GM18909 (cell line): ENCODE results near the gene NTM.

Source experiments
- ATAC-seq: cut with Tn5 transposase; IDR thresholded peaks from one replicate; pipeline ENCODE4 v1.9.1; 2021; ENCODE audit warnings: mild to moderate bottlenecking; ENCODE audit not compliant: unreplicated experiment, poor library complexity

Gene NTM

DNA sequence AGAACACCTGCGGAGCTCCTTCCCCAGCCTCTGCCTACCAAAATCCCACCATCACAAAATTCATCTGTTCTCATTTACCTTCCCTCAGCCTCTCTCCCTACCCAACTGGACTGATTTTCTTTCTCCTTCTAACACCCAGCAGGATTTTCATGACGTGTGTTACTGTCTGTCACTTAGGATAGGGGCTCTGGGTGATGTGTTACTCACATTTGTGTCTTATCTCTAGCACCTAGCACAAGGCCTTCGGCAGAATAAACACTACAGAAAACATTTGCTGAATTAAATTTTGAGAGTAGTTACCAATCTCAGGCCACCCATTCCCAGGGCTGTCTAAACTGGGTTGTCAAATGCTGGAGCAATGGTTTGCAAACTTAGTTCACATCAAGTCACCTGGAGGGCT is 88.0 kb downstream of the NTM start:
- no peak for ATAC-seq

GRCh38 chr11:131460931-131461330 is 90.5 kb downstream of the NTM start:
- ATAC-seq, result no peak

GRCh38 chr11:131462622-131463021 is 92.2 kb downstream of the NTM start:
- no peak for ATAC-seq

- ATAC-seq, result no peak
Measured at GRCh38 chr11:131463162-131463561, 92.7 kb downstream of the NTM start.

DNA sequence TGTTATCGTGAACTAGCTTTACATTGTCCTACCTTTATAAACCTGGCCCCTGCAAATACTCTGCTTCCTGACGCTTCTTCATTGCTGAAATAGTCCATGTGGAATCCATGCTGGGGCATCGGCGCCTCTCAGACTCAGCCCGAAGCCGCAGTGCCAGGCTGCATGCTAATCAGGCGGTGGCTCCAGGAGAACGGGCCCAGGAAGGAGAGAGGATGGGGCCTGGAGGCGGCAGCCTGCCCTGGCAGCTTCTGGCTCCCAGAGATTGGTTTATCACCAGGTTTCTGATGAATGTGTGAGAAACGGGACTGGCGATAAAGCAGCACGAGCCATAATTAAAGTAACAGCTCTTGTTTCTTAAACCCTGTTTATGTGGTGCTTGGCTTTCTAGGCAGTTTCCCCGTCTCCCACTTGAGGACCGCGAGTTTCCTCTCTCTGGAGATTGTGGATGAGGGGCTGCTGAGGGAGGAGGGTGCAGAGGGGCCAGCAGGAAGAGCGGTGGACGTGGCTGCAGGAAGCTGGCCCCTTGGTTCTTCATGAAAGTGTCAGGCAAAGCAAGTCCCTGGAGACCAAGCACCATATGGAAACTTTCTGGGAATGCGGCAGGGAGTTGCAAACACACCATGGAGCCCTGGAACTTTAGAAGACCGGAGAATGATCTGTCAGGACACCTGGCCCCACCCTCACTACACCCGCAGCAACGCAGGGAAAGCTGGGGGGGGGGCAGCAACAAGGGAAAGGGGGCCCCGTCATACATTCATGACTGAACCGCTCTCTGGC is 93.4 kb downstream of the NTM start:
- no peak for ATAC-seq

DNA sequence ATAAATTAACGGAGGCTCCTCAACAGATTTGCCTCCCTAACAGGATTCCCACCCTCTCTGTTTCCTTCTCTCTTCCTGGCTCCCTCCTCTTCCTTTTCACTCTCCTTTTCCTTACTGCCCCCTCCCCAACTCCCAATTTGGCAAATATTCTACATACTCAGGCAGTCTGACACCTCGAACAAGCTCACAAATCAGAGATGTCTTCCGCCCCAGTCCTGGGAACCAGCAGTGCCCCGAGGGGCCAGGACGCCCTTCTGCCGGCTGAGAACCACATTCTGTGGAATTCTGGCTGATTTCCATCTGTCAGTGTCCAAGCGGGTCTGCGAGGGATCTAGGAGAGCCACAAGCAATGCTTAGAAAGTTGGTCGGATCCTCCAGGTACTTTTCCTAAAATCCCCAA is 94.0 kb downstream of the NTM start:
- no peak for ATAC-seq

DNA sequence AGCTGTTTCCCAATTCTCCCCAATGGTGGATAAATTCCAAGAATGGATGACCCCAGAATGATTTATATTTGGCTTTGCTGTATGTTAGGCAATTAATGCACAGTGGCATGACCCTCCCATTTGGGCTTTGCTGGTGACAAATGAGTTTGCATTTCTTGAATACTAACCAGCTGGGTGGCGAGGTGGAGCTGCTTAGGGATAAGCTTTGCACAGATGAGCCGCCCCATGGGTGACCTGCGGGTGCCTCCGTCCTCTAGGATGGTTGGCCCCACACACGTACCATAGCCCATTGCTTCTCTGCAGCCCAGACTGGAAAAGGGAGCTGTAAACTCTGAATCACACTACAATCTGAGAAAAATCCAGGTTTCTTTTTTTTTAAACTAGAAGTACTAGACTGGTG is 94.6 kb downstream of the NTM start:
- ATAC-seq, result no peak

- no peak for ATAC-seq
Measured at GRCh38 chr11:131465746-131466145, 95.3 kb downstream of the NTM start.

GRCh38 chr11:131467645-131468394 is 97.4 kb downstream of the NTM start:
- ATAC-seq, result no peak

DNA sequence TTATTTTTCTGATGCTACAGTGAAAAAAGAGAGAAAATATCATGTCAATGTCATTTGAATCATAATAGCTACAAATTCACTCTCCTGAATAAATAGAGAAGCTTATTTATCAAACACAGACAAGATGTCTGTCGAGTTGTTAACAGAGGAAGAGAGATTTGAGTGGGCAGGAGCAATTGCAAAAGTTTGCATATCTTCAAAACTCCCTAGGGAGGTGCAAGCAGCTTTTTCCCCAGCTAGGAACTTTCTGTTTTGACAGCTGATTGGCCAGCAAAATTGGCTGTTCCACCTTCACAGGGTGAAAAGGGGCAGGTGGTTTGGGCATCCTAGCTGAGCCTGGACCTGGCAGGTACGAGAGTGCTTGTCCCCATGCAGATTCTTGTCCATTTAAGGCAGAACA is 98.2 kb downstream of the NTM start:
- no peak for ATAC-seq

- ATAC-seq, result no peak
Measured at GRCh38 chr11:131470216-131470925, 100.0 kb downstream of the NTM start.

DNA sequence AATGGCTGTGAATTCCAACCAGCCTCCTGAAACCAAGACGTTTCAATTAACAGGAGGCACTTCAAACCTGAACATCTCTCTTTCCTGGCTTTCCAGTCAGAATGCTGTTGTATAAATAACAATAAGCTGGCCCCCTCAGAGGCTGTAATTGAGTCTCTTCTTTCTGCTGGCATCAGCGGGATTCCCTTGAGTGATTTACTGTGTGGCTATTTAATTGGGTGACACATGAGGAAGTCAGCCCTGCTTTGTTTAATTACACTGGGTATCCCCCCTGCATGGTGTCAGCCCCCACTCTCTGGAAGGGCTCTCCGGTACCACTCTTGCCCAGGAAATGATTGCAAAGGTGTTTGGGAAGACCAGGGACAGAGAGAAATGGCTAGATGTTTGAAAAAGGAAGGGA is 101.6 kb downstream of the NTM start:
- no peak for ATAC-seq

DNA sequence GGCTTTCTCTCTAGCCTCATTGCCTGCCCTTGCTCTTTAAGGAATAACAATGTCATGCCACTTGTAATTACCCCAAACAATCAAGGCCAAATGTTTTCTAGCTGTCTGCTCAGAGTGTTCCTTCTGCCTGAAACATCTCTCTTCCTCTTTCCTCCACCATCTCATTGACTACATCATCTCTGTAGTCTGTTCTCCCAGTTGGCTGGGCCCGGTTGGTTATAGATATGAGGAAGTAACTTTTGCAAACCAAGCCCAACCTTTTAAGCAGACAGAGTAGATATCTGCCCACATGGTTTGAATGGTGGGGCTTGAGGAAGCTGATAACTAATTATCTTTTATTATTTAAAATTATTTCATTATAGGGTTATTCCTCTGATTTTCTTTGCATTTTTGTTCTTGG is 104.5 kb downstream of the NTM start:
- ATAC-seq, result no peak

GRCh38 chr11:131476266-131476665 is 105.9 kb downstream of the NTM start:
- no peak for ATAC-seq

GRCh38 chr11:131478341-131478740 is 107.9 kb downstream of the NTM start:
- no peak for ATAC-seq

- no peak for ATAC-seq
Measured at GRCh38 chr11:131481303-131481702, 110.9 kb downstream of the NTM start.

GRCh38 chr11:131481971-131482370 is 111.6 kb downstream of the NTM start:
- no peak for ATAC-seq

- ATAC-seq, result no peak
Measured at GRCh38 chr11:131483453-131483852, 113.0 kb downstream of the NTM start.

DNA sequence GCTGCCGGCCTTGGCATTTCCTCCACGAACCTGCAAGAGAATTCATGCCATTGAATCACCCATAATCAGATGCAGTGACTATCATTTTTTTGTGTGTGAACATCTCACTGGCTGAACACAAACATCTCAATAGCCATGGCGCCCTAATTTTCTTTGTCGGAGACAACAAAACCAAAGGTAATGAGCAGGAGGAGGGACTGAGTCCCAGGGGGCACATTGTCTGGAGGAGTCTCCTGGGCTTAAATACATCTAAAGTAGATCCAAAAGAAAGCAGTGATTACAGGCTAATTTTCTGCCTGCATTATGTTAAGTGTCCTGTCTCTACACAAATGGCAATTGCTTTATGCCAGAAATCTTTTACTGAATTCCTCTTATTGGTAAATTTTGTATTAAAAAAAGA is 113.5 kb downstream of the NTM start:
- no peak for ATAC-seq

- ATAC-seq, result no peak
Measured at GRCh38 chr11:131486100-131486499, 115.7 kb downstream of the NTM start.

DNA sequence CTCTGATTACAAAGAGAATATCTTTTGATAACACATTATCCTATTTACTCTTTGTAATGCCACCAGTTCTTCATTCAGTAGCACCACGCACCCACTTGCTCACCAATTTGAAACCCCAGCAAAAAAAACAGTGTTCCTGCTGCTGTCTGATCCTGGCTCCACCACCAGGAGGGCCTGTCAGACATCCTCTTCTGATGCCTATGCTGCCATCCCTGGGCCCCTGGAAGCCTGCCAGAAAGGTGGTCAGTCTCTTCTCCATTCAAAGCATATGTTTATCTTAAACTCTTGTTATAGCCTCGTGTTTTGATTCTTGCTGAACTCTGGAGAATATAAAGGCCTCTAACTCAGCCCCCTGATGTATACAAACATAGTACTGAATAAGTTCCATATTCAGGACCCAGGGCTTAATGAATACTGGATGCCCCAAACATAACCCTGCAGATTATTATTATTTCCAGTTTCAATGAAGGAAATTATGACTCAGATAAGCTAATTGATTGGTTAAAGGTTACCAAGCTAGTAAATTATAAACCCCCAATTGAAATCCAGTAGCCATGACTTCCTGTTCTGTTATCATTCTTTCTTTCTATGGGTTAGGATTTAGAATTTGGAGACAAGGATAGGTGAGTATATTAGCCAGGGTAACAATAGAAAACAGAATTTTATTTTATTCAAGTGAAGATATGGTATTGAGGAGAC is 116.7 kb downstream of the NTM start:
- no peak for ATAC-seq
